ENCODE measurements around the gene PRR7.

GRCh38 chr5:177455036-177455660 is 8.5 kb downstream of the PRR7 start:
- no peak for TF ChIP-seq EZH2phosphoT487 (IDR thresholded peaks at IDR 0.05; ENCODE audit: borderline replicate concordance, low read depth)
- TF ChIP-seq USF2 (IDR thresholded peaks at IDR 0.05; ENCODE audit: borderline replicate concordance, low read depth, low read length) = no peak
- TF ChIP-seq MAX (IDR thresholded peaks at IDR 0.05; ENCODE audit: low read depth) = peak; percentile 6; the same call in 1 of the 2 replicates
- TF ChIP-seq CTCF (IDR thresholded peaks at IDR 0.05) = peak; percentile 64
- TF ChIP-seq TEAD4 (IDR thresholded peaks at IDR 0.05; ENCODE audit: borderline replicate concordance, insufficient read depth) = no peak
- no peak for TF ChIP-seq POLR2AphosphoS5 (IDR thresholded peaks at IDR 0.05; ENCODE audit: low read depth, low read length)
- no peak for TF ChIP-seq MXI1 (IDR thresholded peaks at IDR 0.05; ENCODE audit: low read depth, low read length)
- peak; percentile 46 for TF ChIP-seq GABPA (IDR thresholded peaks at IDR 0.05; ENCODE audit: low read depth)
- TF ChIP-seq REST (IDR thresholded peaks at IDR 0.05; ENCODE audit: low read depth, low read length) = no peak
- no peak; the same call in 1 of the 2 replicates for TF ChIP-seq YY1 (IDR thresholded peaks at IDR 0.05; ENCODE audit: low read depth)
- no peak for TF ChIP-seq RCOR1 (IDR thresholded peaks at IDR 0.05; ENCODE audit: low read length)
- TF ChIP-seq ZBTB33 (IDR thresholded peaks at IDR 0.05; ENCODE audit: borderline replicate concordance, low read depth) = no peak
- peak; percentile 53 for TF ChIP-seq NRF1 (IDR thresholded peaks at IDR 0.05; ENCODE audit: low read depth, low read length)

Measured in SK-N-SH (cell line).